GM18868 (cell line): ENCODE data around the gene FBXL5.

Source experiments
- ATAC-seq: cut with Tn5 transposase; IDR thresholded peaks from one replicate; pipeline ENCODE4 v1.9.1; 2021; ENCODE audit warnings: mild to moderate bottlenecking, moderate library complexity; ENCODE audit not compliant: unreplicated experiment

Gene FBXL5

DNA sequence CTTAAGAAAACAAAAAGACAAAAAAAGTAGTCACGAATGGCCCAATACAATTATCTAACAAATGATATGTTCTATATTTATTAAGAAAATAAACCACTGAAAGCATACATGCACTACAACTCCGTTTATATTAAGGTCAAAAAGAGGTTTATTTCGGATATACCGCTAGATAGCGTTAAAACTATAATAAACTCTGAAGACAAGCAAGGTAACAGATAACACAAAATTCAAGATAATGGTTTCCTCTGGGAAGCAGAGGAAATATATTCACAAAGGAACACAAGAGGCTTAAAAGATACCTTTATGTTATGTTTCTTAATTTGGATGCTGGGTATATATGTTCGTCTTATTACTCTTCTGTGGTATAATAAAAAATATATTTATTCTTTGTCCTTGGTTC, 21.7 kb upstream of the FBXL5 start:
- no peak for ATAC-seq

DNA sequence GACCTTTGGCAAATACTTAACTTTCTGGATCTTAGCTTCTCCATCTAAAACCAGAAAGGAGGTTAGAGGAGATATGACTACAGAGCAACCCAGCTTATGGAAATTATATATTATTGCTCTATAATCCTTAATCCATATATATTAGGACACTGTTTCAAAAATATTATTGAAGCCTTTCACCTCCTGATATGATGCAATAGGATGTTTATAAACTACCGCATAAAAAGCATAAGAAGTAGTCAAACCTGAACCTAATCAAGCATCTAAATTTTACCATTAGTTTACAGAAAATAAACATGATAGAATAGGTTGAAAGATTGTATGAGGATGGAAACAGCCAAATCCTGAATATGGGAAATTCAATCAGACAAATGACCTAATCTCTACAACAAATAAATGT, 20.9 kb upstream of the FBXL5 start:
- ATAC-seq = no peak

DNA sequence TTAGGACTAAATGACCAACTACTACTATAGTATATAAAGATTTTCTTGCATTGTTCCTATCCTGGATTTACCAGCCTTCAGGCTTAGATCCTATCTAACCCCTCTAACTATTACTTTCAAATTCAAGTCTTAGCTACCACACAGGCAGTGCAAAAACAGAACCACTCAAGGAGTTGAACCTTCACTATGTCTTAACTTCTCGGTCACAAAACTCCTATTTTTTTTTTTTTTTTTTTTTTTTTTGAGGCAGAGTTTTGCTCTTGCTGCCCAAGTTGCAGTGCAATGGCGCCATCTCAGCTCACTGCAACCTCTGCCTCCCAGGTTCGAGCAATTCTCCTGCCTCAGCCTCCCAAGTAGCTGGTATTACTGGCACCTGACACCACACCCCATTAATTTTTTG, 20.2 kb upstream of the FBXL5 start:
- ATAC-seq = no peak

DNA sequence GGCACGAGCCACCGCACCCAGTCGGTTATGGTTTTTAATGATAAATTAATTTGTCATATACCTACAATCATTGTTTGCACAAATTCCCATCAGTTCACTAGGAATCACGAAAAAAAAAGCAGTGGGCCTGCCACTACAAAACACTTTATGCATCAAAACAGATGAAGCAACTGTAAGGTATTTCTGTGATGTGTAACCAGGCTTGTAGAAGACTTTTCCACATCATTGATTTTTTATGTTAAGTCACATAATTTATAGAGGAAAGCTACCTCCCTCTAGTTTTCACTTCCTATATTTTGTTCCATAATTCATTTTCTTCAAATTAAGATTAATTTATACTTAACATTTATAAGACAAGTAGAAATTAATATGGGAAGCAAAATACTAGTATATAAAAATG, 19.8 kb upstream of the FBXL5 start:
- ATAC-seq = no peak

DNA sequence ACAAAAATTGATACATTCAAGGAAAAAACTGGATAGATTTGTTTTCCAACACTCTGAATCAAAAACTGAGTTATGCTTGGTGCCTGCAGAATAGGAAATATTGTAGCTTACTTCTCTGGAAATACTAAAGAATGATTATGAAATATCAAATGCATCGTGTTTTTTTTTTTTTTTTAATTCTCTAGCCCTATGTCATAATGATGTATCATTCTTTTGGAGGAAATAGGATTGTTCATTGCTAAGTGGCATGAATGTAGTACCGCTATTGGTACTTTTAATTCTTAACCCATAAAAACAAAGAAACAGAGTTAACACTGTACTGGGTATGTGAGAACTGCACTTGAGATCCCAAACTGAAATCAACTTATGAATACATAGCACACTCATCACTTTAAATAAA, 18.9 kb upstream of the FBXL5 start:
- no peak for ATAC-seq

DNA sequence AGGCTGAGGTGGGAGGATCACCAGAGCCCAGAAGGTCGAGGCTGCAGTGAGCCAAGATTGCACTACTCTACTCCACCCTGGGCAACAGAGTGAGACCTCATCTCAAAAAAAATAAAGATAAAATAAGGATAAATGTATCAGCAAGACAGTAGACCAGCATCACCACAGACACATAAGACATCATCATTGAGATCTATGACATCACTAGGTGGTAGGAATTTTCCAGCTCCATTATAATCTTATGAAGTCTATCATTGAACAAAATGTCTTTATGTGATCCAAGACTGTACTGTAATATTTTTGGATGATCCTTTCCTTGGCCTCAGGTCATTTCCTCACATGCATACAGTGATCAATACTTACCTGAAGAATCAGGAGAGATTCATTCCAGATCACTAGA, 18.2 kb upstream of the FBXL5 start:
- no peak for ATAC-seq

DNA sequence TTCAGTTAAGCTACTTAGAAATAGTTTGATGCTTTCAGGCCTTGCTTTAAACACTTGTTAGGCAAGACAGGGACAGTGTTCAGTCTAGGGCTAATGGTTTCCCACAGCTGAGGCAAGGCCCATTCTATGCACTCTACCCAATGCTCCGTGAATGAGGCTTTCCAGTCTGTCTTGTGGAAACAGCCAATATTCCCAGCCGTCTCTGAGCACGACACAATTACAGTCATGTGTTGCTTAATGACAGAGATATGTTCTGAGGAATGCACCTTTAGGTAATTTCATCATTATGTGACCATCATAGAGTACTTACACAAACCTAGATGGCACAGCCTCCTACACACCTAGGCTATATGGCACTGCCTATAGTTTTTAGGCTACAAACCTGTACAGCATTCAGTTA, 16.9 kb upstream of the FBXL5 start:
- no peak for ATAC-seq

DNA sequence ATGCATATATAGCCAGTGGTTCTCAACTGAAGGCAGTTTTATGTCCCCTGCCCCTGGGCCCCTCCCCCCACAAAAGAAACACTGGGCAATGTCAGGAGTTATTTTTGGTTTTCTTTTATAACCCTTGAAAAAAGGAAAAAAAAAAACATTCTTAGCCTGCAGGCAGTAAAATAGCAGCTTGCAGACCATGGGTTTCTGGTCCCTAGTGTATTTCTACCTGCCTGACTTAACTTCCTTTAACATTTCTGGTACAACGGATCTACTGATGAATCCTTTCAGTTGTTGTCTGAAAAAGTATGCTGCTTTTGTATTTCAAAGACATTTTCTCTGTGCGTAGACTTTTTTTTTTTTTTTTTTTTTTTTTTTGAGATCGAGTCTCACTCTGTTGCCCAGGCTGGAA, 15.4 kb upstream of the FBXL5 start:
- no peak for ATAC-seq

DNA sequence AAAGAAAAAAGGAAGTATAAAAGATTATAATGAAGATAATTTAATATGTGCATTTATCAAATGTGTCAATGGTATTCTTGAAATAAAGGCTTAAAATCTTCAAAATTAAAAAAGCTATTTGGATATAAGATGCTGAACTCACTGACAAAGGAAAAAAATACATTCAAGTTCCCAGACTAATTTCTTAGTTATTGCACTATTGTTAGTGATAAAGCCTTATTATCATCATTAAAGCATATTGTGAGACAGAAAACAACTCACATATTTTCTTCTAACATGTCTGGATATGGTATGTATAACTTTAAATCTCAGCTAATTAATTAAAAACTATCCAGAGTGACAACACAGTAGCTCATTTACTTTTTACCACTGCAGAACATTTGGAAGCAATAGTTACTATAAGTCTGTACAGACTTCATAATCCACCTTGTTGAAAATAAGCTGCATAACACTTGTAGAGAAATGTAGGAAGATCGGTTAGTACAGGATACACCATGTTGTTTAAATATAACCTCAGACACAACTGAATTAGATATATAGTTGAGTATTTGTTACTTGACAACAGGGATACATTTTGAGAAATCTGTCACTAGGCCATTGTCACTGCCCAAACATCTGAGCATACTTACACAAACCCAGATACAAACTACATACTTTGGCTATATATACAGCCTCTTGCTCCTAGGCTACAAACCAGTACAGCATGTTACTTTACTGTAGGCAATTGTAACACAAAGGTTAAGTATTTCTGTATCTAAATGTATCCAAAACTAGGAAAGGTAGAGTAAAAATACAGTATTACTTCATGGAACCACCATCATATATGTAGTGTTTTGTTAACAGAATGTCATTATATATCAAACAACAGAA, 13.6 kb upstream of the FBXL5 start:
- peak; percentile 46 for ATAC-seq

DNA sequence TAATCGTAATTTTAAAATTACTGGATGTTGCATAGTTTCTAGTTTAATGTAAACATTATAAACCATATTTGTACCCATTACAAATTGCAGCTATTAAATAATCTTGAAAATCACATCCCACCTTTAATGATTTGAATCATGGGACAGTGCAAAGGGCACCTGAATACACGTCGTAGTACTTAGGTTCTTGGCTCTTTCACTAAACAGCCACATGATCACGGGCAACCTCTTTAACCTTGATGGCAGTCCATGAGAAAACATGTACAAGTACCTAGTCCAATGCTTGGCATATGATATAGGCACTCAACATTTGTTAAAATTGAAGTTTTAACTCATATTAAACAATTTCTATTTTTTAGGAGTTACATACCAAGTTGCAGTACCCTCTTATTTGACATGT, 11.8 kb upstream of the FBXL5 start:
- ATAC-seq = no peak

DNA sequence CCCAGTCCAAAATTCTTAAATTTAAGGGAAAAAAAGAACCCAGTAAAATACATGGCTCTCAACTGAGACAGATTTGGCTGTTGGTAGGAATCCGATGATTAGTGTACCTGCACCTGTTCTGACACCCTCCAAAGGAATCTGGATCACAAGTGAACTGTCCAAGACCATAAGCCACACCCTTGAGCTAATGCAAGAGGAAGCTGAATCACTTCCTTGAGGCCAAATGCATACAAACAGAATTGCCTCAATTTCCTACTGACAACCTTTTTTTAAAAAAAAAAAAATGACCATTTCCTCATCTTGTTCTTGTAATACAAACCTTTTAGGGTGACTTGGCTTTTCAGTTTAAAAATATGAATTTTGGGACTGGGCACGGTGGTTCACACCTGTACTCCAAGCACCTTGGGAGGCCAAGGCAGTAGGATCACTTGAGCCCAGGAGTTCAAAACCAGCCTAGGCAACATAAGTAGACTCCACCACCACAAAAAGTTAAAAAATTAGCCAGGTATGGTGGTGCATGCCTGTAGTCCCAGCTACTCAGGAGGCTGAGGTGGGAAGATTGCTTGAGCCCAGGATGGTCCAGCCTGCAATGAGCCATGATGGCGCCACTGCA, 10.7 kb upstream of the FBXL5 start:
- ATAC-seq = no peak

DNA sequence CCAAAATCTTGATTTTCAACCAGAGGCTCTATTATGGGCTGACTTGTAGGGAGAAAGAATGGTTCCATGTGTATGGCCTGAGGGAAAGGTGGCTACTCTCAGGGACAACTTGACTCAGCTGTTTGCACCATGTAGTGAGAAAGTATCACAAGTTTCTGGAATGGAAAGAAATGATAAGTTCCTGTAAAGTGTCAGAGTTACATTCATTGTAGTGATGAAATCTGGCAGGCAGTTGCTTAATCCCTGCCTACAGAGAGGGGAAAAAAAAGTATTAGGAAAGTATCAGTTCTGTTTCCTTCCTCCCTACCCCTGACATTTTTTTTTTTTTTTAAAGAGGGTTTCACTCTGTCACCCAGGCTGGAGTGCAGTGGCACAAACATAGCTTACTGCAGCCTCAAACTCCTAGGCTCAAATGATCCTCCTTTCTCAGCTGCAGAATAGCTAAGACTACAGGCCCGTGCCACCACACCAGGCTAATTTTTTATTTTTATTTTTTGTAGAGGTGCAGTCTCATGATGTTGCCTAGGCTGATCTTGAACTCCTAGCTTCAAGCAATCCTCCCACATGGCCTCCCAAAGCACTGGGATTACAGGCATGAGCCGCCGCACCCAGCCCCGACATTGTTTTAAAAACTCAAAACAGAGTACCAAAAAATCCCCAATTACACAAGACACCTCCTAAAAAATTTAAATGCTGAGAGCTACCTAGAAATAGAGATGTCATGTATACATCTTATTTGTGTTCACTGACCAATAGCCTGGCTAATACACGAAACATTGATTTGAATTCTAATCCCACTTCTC, 4.8 kb upstream of the FBXL5 start:
- ATAC-seq = no peak

DNA sequence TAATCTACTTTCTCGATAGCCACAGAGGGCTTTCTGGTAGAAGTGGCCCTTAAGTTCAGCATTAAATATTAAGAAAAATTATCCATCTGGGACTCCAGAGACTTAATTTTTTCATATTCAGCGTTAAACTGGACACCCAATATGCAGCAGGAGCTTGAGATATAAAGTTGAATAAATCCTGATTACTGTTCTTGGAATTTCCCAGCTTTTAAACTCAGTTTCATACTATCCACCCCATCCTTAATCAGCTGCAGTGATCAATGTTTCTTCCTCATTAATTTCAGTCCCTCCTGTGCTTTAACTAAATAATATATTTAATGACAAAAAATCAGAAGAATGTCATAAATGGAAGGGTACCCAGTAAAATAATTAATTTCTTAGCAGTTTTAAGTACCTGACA, 3.6 kb upstream of the FBXL5 start:
- no peak for ATAC-seq

DNA sequence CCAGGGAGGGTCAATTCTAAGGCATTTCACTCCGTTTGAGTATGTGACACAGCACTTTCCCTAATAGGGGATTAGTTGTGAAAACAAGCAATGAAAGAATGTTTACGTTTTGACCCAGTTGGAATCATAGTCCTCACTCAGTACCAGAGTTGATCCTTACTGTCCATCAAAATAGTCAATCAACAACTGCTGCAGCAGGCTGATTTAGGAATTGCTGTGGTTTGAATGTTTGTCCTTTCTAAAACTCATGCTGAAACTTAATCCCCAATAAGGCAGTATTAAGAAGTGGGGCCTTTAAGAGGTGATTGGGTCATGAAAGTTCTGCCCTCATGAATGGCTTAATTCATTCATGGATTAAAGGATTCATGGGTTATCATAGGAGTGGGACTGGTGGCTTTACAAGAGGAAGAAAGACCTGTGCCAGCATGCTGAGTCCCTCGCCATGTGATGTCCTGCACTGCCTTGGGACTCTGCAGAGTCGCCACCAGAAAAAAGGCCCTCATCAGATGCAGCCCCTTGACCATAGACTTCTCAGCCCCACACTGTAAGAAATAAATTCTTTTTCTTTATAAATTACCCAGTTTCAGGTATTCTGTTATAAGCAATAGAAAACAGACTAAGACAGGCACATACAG, 3.1 kb upstream of the FBXL5 start:
- ATAC-seq = no peak

DNA sequence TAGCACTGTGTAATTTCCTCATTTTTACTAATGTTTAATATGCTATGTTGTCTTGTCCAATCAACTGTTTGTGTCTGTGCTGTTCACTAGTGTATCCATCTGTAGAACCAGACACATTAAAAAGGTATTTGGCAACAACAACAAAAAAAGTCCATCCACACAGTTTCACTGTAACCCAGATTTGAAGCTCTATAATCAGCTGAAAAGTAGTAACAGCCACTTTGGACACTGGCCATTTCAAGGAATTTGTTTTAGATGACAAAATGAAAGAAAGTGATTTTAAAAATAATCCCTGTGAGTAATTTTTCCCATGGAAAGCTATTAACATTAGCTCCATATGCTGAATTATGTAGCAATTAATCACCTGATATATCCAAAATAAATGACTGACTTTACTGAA, 2.2 kb upstream of the FBXL5 start:
- ATAC-seq = no peak

DNA sequence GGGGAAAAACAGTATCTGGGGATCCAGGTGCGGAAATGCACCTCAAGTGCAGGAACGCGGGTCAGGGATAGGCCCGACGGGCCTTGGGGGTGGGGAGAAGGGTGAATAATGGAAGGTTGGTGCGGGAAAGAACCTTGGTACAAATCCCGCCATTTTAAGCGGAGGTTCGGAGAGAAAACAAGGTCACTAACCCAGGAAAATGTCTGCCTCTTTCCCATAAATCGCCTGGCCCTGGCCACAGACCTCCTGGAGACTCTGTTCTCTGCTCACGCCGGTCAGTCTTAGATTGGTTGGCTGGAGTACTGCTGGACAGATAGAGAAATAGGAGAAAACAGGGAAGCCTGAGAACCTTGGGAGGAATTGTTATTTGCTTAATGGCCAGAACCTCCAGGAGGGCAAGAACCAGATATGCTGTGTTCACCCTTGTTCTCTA, 897 bp upstream of the FBXL5 start:
- no peak for ATAC-seq

DNA sequence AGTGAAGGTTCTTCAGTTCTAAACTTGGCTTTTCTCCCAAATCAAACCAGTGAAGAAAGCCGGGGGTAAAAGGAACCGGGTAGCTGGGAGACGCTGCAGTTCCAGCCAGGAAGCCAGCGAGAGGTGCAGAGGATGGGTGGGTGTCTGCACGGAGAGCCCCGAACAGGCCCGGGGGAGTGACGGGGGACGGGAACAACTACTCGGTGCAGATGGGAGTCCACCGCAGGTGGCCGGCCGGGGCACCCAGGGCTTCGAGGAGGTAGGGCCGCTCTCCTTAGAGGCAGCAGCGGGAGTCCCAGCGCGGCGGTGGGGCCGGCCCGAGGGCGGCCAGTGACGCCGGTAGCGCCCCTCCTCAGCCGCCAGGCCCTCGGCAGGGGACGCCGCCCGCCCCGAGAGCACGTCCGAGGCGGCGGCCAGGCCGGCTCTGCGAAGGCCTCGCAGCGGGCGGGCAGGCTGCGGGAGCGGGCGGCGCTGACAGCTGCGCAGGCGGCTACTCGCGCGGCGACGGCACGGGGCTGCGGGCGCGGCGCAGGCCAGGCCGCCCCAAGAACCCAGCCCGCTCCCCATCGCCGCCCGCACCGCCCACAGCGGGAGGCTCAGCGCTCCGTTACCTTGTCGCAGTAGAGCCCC, 449 bp downstream of the FBXL5 start:
- peak; percentile 49 for ATAC-seq

DNA sequence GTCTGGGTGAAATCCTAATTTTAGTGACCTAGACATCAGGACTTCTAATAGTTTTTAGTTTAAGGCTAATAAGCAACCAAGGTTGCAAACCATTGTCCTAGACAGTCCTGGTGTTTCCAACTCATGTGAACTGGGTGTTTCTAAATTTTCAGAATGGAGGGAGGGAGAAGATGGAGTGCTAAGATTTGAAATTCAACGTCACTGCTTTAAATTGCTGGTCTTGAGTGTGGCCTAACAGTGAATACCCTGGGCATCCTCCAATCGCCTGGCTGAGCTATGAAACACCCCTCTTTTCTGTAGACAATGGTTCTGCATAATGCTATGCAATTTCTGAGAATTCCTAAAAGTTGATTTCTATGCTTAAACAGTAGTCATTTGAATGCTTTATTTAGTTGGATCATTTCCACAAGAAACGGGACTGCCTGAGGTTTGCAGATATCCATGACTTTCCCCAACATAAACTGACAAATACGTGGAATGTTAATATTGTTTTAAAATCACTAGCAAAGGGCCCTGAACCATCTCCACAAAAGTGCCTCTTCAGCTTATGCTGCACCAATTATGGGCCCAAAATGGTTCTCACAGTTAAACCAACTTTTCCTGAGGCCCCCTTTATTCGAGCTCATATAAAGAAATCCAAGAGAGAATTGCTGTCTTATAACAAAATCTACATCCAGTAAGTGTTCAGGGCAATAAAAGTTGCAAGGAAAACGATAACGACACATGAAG, 1.1 kb downstream of the FBXL5 start:
- peak; percentile 35 for ATAC-seq

DNA sequence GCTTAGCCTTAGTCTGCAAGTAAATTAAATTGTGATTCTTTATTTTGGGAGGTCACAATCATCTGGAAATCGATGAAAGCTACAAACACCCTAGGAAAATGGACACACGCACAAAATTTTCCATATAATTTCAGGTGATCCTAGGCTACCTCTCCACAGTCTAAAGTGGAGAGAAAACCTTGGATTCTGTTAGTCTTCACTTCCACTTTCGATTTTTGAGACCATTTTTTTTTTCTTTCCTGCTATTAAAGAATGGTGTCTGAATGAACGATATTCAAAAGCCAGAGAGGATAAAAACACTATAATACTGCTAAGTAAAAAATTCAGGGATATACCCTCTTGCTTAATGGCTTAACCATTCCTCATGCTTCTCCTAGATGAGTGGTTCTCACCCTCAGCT, 1.7 kb downstream of the FBXL5 start:
- ATAC-seq = no peak

DNA sequence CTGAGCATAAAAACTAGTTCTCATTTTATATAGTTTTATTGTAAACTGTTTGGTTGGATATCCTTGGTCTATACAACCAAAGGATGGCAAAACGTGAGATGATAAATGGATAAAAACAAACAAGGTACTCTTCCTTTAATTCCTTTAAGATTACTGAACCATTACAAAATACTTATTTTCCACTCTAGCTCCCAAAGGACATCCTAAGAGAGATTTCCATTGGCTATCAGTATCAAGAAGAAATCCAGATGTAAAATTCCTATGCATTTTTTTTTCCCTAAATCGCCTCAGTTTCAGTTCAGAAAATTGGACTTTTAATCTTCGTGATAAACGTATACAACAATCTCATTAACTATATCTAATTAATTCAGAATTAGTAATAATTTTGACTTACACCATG, 2.3 kb downstream of the FBXL5 start:
- no peak for ATAC-seq
